NCI-H526 (cell line): ENCODE data around the gene UGT1A1.

Experiments
- DNase-seq, 2 experiments: peaks; one replicate each; lab custom pipeline; 2025; lab: John Stamatoyannopoulos, UW

Gene UGT1A1

DNA sequence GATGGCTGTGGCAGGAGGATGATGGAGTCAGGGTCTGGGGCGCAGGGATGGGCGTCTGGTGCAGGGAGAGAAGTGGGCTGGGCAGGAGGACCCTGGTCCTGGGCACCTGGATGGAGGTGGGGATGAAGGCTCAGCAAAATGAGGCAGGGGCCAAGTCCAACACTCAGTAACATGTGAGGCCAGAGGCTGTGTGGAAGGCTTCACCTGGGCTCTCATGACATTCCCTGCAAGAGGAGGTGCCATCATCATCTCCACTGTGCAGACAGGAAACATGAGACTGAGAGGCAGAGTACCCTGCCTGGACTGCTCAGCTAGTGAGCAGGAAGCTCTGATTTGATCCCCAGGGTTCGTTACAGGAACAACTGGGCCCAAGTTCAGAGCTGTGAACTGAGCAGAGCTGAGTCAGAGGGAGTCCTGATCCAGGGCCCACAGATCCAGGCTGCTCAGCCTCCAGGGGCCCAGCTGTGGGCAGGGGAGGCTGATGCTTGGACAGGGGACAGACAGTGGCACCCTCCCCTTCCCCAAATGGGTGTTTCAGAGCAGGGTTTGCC is 57.4 kb downstream of the UGT1A1 start:
- no peak for DNase-seq

DNA sequence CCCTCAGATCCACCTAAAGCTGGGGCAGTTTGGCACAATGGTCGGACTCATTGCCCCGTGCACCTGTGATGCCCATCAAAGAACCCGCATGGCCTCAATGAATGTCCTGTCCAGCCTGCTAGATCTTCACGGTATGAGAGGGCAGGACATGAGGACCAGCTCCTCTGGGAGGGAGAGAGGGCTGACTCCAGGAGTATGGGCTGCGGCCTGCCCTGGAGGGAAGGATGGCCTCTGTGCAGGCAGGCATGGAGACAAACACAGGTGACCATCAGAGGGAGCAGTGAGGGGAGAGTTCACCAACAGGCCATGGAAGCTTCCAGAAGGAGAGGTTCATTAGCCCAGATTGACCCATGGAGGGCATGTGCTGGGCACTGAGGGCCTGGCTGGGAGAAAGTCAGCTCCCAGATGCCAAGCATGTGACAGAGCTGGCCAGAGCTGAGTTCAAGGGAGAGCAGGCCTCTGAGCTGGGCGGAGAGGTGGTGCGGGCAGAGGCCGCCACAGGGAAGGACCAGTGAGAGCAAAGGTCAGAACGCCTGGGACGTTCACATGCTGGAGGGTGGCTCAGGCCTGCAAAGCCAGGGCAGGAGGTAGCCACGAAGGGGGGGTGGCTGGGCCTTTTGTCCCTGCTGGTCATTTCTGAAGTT is 58.0 kb downstream of the UGT1A1 start:
- DNase-seq, result no peak

GRCh38 chr2:233818639-233819621 is 58.9 kb downstream of the UGT1A1 start:
- DNase-seq, result no peak

GRCh38 chr2:233819884-233820773 is 60.1 kb downstream of the UGT1A1 start:
- DNase-seq, result no peak

DNA sequence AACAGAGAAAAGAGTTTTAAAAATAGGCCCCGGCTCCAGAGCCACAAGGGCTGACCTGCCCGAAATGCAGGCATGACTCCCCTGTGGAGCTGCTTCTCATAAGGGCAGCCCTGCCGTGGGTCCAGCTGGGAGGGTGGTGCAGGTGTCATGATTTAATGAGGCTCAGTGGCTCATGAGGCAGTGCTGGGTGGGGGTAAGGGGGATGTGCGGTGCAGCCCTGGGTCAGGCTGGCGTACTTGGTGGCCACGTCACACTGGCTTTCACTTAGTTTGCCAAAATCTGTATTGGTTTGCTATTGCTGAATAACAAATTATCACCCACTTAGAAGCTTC is 60.7 kb downstream of the UGT1A1 start:
- DNase-seq, result no peak

- DNase-seq, result no peak
These were observed 61.1 kb downstream of the UGT1A1 start for GRCh38 chr2:233821196-233821595.

DNA sequence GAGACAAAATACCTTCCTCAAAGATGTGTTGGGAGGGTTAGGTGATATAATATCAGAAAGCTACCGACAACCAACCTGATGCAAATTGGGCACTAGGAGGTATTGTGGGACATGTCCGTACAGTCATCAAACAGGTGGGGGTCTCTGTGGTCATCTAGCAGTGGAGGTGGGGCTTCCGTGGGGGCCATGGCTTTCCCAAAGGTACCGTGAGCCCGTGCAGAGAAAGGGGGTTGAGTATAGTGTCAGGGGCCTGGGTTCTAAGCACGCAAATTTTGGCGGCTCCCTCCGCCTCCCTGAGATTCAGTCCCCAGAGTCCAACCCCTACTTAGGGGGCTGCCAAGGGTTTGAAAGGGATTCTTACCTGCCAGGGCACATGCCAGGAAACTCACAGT is 61.6 kb downstream of the UGT1A1 start:
- DNase-seq, result no peak

- no peak for DNase-seq
These were observed 62.2 kb downstream of the UGT1A1 start for GRCh38 chr2:233822101-233822771.
